ENCODE data around the gene EPHX1.
A peak's percentile ranks its signal among the peaks of the same experiment; 100 is the strongest.
"Not testable (repeated sequence)": the region's sequence is repeated elsewhere in the genome, so short reads cannot be mapped to it uniquely, and the experiment has no call there.

EPHX1 gene

DNA sequence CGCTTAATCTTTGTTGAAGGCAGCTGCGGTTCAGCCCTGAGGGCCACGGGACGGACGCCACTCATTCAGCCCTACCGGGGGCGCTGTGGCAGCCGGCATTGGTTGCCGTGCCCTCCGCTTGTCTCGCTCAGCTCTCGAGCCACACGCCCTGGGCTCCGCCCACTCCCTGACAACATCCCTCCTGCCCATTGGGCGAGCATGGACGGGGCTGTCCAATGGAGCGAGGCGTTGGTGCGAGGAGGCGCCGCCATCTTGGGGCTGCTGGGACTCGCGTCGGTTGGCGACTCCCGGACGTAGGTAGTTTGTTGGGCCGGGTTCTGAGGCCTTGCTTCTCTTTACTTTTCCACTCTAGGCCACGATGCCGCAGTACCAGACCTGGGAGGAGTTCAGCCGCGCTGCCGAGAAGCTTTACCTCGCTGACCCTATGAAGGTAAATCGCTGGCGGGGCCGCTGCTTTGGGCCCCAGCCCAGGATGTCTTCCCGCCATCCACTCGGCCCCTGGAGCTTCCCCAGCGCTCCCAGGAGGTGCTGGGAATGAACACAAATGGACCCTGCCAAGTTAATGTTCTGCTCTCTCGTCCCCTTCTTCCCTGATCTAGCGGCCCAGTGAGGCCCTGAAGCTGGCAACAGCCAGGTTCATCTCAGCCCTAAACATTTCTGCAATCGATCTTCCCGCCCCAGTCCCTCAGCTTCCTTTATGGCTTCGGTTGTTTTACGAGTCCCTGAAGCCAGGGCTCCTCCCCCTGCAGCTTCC is 32.2 kb upstream of the EPHX1 start, which contains the start of gene SRP9:
Gene SRP9, plus strand, starts transcription at position 244 of the 754 bp plus-strand sequence. Its CDS starts 115 bp downstream, at position 359.
- peak; percentile 99 for DNase-seq

DNA sequence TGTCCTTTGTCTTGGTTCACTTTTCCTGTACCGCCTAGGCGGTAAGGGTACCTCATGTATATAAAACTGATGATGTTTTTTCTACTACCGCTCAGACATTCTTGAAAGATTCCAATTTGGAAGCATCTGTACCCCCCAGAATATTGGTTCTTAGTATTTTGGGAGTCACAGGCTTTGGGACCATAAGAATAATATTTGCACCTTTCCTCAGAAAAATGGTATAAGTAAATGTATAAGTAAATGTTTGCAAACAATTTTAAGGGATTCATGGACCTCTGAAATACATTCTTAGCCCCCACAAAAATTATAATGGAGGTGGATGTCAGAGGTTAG is 31.6 kb upstream of the EPHX1 start:
- no peak for DNase-seq

DNA sequence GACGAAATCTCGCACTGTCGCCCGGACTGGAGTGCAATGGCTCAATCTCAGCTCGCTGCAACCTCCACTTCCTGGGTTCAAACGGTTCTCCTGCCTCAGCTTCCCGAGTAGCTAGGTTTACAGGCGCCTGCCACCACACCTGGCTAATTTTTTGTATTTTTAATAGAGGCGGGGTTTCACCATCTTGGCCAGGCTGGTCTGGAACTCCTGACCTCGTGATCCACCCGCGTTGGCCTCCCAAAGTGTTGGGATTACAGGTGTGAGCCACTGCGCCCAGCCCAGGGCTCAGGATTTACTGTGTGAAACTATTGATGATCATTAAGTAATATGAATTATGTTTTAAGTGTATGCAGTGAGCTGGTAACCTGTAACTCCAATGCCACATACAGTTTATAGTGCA is 30.8 kb upstream of the EPHX1 start:
- not testable (repeated sequence) for DNase-seq

DNA sequence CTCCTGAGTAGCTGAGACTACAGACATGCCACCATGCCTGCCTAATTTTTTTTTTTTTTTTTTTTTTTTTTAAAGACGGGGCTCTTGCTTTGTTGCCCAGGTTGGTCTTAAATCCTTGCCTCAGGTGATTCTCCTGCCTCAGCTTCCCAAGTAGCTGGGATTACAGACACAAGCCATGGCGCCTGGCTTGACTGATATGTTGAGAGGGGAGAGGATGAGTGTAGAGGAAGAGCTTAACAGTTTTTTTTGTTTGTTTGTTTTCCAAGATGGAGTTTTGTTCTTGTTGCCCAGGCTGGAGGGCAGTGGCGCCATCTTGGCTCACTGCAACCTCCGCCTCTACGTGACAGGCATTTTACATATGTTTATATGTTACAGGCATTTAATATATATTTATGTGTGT is 29.8 kb upstream of the EPHX1 start:
- DNase-seq: no peak

DNA sequence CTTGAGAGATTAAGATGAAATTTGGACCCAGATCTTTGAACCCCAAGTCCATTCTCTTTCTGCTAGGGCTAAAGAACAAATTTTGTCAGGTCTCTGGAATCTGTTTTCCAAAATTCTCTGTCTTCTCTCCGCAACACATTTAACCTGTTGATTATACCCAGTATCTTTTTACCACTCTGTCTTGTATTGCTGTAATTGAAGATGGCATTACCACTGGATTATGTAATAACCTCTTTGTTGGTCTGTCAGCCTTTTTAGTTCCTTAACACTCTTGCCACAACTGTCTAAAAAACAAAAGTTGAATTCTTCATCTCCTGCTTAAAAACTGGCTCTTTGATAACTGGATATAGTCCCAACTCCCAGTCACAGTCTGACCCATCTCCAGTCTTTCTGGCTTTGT is 29.3 kb upstream of the EPHX1 start:
- no peak for DNase-seq

DNA sequence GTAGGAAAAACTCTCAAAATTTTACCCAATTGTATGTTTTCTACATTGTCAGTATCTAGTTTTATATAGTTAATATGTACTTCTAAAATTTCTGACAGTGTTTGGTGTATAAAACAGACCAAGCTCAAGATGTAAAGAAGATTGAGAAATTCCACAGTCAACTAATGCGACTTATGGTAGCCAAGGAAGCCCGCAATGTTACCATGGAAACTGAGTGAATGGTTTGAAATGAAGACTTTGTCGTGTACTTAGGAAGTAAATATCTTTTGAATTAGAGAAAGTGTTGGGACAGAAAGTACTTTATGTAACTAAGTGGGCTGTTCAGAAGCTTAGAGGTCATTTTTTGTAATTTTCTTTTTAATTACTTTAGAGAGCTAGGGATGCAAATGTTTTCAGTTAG is 20.8 kb upstream of the EPHX1 start:
- DNase-seq: not testable (repeated sequence)

DNA sequence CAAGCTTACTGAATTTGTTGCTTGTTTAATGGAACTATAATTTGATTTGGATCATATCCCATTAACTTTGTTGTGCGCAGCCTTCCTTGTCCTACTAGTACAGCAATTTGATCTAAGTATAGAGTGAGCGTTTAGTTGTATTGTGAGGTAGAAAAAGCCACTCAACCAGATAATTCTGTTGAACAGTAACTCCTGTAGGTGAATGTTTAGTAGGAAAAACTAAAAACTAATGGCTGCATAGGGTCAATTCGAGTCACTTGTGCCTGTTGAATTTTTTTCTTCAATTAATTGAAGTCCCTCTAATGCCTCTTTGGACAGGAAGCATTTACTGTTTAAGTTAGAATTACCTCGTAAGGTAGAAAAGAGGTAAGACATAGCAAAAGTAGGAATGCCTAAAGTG is 15.0 kb upstream of the EPHX1 start:
- DNase-seq: no peak

DNA sequence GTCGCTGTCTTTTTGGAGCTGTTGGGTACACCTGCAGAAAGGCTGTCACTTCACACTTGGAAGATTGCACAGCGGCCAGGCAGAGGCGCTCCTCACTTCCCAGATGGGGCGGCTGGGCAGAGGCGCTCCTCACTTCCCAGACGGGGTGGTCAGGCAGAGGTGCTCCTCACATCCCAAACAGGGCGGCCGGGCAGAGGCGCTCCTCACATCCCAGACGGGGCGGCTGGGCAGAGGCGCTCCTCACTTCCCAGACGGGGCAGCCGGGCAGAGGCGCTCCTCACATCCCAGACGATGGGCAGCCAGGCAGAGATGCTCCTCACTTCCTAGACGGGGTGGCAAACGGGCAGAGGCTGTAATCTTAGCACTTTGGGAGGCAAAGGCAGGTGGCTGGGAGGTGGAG is 13.8 kb upstream of the EPHX1 start:
- DNase-seq: not testable (repeated sequence)

DNA sequence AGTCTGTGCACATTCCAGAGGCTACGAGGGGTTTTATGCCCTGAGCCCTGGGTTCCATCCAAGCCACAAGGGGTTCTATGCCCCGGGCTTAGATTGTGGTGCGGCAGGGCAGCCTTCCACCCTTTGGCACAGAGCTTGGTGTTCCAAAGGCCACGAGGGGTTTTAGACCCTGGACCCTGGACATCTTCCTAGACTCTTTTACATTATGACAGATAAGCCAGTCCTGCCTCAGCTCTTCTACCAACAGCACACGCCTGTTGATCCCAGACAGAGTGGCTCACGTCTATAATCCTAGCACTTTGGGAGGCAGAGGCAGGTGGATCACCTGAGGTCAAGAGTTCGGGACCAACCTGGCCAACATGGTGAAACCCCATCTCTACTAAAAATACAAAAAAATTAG is 8.8 kb upstream of the EPHX1 start:
- not testable (repeated sequence) for DNase-seq

DNA sequence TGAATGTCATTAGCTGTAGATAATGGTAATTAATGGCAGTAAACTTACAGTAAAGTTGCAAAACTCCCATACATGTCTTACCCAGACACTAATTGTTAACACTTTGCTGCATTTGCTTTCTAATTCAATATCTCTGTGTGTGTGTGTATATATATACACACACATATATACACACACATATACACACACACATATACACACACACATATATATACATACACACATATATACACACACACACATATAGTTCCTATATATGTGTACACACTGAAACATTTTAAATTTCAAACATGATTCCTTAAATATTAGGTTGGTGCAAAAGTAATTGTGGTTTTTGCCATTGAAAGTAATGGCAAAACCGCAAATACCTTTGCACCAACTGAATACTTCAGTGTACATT is 3.7 kb upstream of the EPHX1 start:
- no peak for DNase-seq

DNA sequence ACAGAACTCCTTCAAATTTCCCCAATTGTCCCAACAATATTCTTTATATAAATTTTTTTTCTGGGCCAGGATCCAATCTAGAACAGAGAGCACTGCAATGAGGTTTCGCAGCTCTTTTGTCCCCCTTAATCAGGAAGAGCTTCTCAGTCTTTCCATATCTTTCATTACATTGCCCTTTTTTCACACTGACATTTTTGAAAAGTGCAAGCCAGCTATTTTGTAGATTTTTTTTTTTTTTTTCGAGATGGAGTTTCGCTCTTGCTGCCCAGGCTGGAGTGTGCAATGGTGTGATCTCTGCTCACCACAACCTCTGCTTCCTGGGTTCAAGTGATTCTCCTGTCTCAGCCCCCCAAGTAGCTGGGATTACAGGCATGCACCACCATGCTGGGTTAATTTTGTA is 3.2 kb upstream of the EPHX1 start:
- DNase-seq: not testable (repeated sequence)

DNA sequence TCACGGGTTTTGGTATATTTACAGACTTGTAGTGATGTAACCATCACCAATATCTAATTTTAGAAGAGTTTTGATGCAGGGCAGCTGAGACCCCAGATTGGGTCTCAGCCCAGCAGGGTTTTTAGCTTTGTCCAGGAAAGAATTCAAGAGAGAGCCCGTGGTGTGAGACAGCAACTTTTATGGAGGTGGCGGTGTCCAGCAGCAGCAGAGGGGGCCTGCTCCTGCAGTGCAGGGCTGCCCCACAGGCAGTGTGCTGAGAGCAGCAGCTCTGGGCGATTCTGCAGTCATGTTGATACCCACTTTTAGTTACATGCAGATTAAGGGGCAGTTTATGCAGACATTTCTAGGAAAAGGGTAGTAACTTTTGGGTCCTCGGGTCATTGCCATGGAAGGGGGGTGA is 1.8 kb upstream of the EPHX1 start:
- no peak for DNase-seq

DNA sequence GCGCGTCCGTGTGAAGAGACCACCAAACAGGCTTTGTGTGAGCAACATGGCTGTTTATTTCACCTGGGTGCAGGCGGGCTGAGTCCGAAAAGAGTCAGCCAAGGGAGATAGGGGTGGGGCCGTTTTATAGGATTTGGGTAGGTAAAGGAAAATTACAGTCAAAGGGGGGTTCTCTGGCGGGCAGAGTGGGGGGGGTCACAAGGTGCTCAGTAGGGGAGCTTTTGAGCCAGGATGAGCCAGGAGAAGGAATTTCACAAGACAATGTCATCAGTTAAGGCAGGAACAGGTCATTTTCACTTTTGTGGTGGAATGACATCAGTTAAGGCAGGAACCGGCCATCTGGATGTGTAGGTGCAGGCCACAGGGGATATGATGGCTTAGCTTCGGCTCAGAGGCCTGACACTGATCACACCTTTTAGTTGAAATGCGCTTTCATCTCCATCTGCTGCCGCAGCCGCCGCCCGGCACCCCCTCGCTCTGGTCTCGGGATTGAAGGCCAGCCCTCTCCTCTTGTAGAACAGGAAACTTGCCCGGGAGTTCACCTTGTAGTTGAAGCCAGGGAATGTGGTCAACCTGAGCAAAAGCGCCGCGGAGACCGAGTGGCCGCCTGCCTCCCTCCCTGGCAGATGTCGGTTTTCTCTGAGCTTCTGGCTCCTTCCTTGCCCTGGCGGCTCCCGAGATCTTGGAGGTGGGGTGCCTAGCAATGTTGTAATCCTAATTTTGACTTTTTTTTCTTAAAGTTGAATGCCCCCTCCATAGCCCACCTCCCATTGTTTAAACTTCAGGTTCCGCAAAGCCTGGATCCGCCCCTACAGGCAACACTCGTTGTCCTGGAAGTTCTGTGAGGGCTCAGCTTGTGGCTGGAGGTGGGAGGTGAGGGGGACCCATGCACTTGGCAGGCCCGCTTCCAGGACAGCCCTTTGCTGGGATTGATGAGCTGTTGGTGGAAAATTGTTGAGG is 935 bp downstream of the EPHX1 start:
- not testable (repeated sequence) for DNase-seq

DNA sequence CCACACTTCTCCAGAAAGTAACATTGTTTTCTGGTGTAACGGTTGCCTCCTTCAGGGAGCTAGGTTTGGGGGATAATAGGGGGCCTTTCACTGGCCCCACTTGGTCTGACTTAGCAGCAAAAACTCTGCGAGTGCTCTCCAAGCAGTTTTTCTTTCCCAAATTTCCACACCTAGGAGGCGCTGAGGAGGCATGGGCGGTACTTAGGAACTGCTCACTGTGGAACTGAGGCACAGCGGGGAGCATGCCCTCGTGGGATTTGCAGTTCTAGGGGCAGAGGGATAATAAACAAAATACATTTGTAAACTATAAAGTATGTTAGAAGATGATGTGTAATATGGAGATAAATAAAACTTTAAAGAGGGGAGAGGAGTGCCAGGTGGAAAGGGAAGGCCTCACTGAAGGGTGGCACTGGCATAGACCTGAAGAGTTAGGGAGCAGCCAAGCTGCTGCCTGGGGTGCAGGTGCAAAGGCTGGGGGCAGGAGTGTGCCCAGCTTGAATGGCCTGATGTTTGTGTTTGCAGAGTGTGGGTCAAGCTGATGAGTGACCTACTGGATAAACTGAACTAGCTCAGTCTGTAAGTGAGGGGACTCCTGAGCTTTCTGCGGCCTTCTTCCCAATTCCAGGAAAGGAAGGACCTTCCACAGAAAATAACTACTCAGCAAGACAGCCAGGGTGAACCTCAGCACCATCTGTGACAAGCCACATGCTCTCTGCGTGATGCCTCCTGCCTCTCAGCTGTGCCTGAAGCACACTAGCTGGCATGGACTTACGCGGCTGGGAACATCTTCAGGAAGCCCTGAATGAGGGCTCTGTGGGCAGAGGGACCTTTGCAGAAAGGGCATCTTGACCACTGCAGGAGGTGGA is 1.9 kb downstream of the EPHX1 start:
- DNase-seq: no peak

DNA sequence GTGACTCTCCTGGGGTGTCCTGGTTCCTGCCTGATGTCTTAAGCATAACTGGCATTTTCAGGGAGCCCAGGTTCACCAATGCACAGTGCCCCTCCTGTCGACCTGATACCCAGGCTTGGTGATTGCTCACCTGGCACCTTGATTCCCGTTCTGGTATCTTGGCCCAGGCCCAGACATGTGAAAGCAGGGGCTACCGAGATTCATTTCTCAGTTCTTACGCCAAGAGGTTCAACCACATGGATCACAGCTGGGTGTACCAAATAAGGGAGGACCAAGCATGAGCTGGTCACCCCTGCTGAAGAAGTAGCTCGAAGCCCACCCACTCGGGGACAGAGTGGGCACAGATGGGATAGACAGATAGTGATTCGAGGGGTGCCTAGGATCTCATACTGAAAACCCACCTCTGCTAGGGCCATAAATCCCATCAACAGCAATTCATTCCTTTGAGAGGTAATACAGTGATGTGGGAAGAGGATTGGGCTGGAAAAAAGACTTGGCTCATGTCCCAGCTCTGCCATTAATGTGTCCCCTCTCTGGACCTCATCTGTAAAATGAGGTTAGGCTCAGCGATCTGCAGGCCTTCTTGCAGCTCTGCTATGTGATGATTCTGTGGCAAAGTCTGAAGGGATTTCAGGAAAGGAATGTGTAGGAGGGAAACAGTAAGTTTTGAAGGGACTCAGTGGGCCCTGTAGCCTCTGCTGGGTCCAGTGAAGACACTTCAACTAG is 2.7 kb downstream of the EPHX1 start:
- no peak for DNase-seq

DNA sequence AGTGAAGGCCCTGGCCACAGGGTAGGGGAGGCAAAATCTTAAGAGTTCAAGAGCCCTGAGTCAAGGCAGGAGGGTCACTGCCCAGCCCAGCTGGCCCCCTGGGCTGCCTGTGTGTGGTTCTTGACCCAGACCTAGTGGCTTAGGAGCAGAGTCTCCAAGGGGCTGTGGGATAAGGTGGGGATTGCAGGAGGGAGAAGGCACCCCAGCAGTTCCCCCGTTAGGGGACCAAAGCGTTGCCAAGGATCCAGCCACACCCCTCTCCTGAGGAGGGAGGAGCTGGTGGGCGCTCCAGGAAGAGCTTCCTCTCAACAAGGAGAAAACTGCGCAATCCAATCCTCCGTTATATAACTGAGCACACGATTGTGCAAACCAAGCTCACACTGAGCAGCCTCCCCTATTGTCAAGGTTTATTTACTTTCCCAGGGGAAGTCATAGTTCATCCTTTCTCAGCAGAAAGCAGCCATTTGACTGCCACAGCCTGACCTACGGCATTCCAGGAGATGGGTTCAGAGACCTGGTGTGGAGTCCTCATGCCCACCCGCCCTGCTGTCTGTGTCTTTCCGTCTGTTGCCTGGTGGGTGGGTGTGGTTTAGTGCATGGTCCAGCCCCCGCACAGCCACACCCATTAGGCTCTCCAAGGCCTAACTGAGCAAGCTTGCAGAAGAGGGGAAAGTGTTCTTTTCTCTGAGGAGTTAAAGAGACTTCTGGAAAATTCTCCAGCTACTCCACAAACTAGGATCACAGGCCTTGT is 3.5 kb downstream of the EPHX1 start:
- DNase-seq: no peak

DNA sequence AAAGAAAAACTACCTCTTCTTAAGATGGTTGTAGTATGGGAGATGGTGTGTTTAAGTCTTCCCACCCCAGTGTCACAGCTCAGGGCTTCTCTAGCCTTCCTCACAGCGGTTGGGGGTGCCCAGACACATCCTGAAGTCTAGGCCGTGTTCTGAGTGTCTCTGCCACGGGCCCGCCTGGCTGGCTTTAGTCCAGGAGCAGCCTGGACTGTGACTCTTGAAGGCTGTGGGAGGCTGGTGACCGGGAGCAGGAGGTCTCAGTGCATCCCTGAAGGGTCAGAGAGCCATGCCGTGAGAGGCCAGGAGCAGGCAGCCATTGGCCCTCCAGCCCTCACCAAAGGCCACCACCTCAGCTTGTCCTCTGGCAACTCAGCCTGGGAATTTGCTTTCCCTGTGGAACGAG is 4.5 kb downstream of the EPHX1 start:
- no peak for DNase-seq

DNA sequence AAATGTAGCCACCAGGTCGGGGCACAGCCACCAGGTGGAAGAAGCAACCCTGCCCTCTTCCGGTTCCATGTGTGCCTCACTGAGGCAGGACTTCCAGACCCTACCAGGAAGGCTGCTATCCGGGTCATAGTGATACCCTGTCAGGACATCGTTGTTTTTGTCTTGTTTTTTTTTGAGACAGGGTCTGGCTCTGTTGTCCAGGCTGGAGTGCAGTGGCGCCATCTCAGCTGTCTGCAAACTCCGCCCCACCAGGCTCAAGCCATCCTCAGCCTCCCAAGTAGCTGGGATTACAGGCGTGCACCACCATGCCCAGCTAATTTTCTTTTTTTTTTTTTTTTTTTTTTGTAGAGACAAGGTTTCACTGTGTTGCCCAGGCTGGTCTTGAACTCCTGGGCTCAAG is 5.2 kb downstream of the EPHX1 start:
- not testable (repeated sequence) for DNase-seq

DNA sequence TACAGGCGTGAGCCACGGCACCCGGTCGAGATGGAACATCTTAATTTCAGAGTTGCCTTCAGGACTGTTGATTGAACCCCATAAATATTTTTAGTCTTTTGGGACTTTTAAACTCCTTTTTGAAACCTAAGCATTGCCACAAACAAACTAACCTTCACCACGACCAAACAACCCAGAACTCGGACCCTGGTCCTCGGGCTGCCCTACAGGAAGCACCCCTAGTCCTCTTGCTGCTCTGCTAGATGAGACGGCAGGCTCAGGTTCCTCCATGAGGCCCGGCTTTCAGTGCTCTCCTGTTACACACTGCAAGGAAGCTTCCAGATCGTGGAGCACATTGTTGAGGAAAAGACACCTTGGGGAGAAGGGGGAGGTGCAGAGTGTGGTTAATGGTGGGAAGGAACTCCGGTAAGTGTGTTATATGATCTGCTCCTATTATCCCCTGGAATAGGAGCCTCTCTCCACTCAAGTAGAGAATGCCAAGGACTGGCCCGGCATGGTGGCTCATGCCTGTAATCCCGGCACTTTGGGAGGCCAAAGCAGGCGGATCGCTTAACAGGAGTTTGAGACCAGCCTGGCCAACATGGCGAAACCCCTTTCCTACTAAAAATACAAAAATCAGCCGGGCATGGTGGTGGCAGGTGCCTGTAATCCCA is 5.7 kb downstream of the EPHX1 start:
- DNase-seq: no peak

DNA sequence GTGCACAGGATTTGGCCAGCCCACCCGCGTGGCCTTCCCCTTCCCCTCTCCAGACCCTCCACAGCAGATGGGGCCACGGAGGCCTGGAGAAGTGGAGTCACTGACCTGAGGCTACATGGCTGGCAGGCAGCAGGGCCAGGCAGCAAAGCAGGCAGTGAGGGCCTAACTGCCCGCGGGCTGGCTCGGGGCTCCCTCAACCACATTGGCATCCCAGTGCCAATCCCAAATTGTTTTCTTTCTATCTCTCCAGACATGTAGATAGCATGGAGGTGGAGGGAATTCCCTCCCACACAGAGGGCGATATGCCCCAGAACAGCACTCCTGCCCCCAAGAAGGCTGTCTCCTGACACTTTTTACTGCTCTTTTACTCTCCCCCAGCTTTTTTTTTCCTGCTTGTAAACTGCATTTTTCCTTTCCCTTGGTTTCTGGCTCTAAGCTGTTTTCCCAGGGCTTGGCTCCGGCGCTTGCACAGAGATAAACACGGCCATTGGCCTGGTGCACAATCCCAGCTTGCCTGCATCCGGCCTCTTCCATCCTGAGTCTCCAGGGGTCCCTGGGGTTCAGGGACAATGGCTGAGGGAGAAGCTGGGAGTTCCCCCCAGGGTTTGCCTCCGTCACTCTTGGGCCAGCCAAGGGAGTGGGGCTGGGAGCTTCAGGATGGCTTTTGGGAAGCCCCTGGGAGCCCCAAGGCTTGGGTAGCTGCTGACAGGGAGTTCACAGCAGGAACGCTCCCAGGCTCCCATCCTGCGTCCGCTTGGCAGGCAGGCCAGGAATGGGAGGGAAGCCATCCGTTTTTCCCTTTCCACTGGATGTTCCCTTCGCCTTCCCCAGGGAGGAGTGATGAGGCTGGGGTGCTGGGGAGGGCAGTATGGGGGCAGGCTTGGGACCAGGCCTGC is 7.0 kb downstream of the EPHX1 start:
- DNase-seq: no peak
